Activated CD8-positive, alpha-beta memory T cell treated with anti-CD3 and anti-CD28 coated beads, Interleukin-2, amount 50 U/mL, for 4 hours (primary cell): ENCODE measurements around the gene MAP3K12.
A peak's percentile ranks its signal among the peaks of the same experiment; 100 is the strongest.

Experiments
- DNase-seq: peaks from one replicate; pipeline ENCODE4 v3.0.0-alpha.2; 2020

The MAP3K12 gene

DNA sequence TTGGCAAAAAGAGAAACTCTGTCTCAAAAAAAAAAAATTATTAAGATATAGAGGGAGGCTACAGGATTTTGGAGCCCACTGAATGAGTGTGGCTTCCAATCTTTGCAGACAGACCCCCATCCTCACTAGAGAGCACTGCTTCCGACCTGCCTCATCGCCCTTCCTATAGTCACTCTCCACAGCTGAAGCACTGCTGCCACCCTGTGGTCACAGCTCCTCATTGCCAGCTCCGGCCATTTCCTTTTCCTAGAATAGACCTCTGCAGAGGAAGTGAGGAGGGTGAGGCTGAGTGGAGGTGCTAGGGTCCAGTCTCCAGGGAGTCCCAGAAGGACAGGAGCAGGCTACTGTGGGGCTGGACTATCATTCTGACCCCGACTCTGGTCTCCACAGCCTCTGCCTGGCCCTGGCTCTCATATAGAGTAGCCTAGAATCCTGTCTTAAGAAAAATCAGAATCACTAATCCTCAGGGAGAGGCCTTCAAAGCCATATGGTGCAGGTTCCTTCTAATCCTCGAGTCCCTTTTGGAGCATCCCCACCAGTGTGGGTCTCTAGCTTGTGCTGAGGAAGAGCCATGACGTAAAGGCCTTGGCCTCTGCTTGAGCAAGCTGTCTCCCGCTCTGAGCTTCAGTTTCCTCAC lies 9.4 kb upstream of the MAP3K12 start:
- DNase-seq, result peak; percentile 83

DNA sequence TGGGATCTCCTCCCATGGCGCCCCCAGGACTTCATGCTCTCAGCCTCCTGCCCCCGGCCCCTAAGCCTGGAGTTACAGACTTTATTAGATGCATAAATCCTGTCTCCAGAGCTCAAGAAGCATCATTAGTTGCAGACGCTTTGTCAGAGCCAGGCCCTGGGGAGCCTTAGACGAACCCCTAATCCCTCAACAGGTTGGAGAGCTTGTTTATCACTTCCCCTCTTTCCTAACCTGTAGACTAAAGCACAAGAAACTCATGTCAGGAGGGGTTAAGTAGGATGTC lies 8.3 kb upstream of the MAP3K12 start:
- DNase-seq, result no peak

DNA sequence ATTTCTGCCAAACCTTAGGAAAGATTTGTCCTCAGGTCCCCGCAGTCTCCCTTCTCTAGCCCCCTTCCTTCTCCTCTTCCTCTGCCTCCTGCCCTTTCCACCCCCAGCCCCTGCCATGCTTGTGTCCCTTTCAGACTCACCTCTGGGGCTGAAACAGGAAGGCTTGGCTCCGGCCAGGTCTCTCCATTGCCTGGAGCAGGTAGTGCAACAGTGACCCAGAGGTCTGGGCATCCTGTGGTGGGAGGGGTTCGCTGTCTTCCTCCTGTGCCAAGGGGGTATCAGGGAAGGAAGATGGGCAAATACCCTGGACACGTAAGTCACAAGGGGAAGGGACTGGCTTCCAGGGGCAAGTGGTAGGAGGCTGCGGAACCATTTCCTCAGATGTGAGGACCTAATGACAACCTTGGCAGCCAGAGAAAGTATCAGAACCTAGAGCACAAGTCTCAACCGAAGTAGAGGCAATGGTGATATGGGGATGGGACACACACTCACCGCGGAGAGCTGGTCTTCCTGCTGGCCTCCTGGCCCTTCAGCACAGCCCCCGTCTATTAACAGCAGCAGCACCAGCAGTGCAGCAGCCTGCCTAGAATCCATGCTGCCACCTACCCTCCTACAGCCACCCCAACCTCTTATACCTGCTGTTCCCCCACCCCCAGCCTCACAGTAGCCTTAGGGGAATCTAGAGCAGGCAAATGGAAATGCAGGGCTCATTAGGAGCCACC lies 7.8 kb upstream of the MAP3K12 start, which contains the start of gene NPFF:
TSS of gene NPFF (minus strand) at position 604 of the 722 bp plus-strand sequence. CDS start at position 594, 10 bp downstream.
- no peak for DNase-seq

DNA sequence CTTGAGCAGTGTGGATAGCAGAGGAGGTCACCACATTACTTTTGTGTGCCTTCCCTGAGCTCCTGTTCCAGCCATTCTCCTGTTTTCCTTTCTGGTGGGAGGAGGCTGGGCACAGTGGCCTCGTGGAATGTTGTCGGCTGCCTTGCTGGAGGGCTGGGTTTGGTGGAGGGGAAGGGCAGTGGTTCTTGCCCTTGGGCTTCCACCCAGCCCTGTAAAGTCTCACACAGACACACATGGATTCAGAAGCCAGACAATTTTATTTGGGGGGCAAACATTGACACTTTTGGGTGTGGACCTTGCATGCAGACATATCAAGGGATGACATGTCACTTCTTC lies 7.2 kb upstream of the MAP3K12 start:
- DNase-seq, result no peak

DNA sequence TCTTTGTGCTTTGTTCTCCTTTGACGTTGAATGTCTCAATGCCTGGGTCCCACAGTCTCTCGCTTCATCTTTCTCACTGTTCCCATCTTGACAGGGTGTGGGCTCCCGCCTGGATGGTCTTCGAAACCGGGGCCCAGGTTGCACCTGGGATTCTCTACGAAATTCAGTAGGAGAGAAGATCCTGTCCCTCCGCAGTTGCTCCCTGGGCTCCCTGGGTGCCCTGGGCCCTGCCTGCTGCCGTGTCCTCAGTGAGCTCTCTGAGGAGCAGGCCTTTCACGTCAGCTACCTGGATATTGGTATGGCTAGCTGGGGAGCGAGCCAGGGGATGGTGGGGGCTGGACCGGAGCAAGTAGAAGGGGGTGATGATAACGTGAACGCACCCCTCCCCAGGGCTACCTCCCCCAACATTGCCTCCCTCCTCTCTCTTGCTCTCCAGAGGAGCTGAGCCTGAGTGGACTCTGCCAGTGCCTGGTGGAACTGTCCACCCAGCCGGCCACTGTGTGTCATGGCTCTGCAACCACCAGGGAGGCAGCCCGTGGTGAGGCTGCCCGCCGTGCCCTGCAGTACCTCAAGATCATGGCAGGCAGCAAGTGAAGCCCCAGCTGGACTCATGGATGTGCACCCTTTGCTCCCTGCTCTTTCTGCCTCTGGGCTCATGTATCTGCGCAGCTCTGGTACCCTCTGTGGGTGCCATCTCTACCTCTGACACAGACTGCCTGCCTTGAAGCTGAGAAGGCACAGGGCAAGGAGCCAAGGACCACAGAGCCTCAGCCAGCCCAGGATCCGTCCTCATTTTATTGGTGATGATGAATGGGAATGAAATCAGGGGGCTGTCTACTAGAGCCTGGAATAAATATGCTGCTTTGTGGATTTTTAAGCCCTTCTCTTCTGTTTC lies 6.5 kb upstream of the MAP3K12 start:
- DNase-seq, result no peak

DNA sequence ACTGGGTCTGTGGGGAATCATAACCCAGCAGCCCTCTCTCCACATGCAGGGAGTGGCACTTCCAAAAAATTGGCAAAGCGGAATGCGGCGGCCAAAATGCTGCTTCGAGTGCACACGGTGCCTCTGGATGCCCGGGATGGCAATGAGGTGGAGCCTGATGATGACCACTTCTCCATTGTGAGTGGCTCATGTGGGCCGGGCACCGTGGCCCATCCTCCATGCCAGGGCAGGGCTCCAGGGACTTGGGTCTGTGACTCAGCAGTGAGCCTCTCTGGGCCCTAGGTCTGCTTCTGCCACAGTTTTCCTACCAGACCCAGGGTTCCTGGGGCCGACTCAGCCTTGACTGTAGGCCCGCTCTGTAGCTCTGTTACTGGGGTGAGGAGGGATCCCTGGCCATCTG lies 5.8 kb upstream of the MAP3K12 start:
- DNase-seq, result no peak

DNA sequence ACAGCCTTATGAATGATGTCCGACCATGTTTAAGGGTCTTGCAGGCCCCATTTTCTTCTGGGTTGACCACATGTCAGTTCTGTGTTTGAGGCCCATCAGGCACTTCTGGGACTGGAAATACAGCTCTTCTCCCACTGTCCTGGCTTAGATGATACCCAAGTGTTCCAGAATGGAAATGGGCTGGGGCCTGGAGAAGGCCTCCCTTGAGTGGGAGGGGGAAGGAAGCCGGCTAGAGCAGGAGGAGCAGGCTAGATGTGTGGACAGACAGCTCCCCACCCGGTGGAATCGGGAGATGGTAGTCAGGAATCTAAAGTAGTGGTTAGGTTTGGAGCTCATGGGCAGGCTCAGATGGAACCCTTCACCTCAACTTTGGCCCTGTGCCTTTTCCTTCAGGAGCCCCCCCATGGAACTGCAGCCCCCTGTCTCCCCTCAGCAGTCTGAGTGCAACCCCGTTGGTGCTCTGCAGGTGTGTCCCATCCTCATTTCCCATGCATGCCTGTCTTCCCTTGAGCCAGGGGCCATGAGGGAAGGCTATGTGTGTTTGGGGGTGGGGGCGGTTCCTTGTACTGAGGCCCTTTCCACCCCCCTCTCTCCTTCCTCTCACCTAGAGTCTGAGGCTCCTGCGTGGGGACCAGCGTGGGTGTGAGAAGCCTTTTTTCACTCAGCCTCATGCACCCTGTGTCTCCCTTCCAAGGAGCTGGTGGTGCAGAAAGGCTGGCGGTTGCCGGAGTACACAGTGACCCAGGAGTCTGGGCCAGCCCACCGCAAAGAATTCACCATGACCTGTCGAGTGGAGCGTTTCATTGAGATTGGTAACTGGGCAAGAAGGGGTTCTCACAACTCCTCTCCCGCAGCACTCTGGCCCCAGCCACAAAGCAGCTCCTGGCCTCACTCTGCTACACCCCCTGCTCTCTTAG lies 5.0 kb upstream of the MAP3K12 start:
- DNase-seq, result no peak

DNA sequence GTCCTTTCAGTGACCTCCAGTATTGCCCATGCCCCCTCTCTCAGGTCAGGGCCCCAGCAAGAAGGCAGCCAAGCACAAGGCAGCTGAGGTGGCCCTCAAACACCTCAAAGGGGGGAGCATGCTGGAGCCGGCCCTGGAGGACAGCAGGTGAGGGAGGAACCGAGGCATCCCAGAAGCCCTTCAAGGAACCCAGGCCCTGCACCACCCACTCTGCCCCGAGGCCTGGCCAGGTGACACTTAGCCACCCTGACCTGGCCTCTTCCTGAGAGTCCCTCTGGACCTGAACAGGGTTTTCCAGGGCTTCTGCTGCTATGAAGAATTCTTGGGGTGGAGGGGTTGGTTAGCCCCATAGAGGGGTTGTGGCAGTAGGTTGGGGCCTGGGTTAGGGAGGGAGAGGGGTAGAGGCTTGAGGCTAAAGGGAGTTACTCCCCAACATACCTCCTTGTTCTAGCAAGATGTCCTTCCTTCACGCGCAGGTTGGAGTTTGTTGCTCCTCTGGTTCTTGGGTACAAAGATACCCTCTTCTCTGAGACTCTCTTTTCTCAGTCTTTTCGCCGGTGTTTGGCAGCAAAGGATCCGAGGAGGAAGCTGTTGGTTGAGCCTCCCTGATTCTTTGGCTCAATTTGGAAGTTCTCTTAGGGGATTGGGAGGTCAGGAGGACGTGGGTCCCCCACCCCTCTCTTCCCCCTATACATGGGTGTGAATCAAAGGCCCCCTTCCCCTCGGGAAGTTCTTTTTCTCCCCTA lies 3.9 kb upstream of the MAP3K12 start:
- DNase-seq, result no peak

DNA sequence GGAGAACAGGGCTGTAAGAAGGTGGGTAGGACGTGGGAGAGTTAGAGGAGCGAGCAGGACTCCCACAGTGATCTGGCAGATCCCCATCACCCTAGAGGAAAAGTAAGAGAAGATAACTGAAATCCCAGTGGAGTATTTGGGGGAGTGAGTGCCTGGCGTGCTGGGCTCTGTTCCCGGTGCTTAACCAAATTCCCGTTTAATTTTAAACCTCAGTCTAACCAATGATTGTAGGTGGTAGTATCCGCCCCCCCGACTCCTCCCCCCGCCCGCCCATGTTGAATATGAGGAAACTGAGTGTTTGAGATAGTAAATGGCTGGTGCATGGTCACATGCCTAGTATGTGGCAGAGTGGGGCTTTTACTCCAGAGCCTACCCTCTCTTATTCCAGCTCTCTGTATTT lies 3.1 kb upstream of the MAP3K12 start:
- no peak for DNase-seq

DNA sequence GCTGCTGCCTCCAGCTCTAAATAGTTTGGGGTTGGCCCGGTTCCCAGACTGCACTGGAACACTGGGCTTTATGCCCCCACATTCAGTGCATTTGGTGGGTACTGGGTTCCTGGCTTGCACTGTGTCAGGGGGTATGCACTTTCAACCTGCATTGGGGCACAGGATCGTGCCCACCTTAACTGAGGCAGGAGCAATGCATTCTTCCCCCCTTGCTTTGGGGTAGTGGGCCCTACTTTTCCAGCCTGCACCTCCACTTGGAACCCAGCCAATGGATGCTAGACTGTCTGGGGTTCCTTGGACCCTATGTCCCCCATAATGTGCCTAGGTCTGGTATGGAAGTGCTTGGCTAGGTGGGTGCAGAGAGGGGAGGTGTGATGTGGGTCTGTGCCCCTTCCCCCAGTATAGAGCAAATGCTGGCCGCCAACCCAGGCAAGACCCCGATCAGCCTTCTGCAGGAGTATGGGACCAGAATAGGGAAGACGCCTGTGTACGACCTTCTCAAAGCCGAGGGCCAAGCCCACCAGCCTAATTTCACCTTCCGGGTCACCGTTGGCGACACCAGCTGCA lies 2.4 kb upstream of the MAP3K12 start:
- no peak for DNase-seq

DNA sequence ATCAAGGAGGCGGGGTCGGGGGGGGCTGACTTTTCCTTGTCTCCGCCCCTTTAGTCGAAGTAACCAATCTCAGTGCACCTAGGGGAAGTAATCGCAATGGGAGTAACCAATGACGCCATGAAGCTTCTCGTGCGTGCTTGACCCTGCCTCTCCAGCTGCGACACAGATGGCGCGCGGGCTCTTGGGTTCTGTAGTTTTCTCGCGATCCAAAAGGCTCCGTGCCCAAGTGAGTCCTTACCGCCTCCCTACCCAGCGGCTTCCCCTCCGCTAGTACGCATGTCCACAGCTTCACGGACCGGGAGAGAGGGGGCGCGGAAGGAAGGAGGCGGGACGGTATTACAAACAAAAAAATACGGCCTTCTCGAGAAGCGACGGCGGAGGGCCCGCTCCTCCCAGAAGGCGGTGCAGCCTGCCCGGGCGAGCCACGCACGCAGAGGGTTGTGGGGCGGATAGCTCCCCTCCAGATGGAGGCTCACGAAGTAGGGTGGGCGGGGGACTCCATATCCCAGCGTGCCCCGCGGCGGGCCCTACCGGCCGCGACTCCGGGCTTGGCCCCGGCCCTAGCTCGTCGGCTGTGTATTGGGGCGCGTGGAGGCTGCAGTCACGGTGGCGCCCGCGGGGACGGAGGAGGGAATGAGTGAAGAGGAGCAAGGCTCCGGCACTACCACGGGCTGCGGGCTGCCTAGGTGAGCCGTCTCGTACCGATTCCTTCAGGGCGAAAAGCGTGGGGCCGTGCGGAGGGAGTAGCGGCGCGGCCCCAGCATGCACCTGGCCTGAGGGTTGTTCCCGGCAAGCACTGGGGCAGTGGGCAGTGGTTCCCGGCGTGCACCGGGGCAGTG lies 1.7 kb upstream of the MAP3K12 start, which contains the start of gene TARBP2:
TSS of gene TARBP2 (plus strand) at position 508 of the 839 bp plus-strand sequence. CDS start at position 634, 126 bp downstream.
- DNase-seq, result peak; percentile 97

DNA sequence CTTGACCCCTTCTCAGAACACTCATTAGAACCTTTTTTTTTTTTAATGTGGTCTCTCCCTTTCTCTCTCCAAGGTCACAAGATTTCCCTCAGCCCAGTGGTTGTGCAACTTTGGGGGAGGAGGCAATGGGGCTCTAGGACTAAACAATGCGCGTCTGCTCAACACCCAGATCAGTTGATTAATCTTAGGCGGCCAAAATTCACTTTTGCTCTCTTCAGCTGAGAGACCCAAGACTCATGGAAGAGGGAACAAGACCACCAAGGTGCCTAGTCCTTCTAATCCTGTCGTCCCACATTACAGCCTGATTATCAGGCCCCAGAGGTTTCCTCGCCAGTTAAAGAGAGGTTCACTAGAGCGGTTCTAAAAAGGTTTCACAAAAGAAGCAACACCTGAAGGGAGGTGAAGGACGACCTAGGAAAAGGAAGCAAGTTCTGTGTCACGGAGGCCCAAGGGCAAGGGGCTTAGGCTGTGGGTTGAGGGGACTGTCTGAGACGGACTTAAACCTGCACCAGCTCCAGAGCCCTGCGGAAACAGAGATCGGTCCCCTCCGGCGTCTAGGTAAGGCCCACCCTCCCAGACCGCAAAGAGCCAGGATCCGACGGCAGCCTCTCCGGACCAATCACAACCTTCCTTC lies 1.0 kb upstream of the MAP3K12 start:
- no peak for DNase-seq

DNA sequence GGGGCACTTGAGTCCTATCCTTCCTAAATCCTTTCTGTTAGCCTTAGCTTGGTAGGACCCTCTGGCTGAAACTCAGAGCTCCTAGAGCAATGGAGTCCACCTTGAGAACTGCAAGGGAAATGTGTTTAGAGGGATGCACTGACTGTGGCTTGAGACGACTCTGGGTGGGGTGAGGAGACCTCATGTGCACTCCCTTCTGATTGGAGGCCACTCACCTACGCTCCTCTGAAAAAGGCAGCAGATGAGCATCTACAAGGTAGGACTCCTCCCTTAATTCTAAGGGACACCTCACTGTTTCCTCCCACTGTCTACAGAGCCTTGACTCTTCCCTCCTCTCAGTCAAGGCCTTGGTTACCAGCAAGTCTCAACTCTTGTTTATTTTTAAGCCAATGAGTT lies 1.0 kb downstream of the MAP3K12 start:
- no peak for DNase-seq

DNA sequence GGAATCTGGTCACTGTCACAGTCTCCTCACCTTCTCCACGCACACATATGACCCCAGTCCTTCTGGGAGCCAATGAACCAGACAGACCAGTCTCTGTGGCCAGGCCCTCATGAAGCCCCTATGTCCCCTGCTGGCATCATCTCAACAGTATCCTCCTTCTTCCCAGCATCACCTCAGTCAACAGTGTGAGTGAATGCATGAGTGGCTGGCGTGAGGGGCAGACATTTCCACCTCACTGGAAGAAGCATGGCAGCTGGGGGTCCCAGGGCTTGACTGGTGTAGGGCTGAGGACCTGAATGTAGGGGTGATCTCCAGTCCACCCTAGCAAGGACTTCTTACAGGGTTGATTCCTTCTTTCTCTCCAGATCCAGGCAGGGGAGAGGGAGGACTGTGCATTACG lies 1.8 kb downstream of the MAP3K12 start:
- DNase-seq, result no peak

DNA sequence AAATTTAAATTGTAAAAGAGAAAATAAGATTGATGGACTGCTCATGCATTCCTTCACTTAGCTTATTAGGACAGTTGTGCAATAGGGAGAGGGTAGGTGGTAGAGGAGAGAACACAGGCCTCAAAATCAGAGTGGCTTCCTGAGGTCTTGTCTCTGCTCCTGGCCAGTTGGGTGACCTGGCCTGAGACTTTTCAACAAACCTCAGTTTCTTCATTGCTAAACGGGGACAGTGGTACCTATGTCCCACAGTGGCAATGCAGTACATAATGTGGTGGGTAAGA lies 2.6 kb downstream of the MAP3K12 start:
- no peak for DNase-seq

DNA sequence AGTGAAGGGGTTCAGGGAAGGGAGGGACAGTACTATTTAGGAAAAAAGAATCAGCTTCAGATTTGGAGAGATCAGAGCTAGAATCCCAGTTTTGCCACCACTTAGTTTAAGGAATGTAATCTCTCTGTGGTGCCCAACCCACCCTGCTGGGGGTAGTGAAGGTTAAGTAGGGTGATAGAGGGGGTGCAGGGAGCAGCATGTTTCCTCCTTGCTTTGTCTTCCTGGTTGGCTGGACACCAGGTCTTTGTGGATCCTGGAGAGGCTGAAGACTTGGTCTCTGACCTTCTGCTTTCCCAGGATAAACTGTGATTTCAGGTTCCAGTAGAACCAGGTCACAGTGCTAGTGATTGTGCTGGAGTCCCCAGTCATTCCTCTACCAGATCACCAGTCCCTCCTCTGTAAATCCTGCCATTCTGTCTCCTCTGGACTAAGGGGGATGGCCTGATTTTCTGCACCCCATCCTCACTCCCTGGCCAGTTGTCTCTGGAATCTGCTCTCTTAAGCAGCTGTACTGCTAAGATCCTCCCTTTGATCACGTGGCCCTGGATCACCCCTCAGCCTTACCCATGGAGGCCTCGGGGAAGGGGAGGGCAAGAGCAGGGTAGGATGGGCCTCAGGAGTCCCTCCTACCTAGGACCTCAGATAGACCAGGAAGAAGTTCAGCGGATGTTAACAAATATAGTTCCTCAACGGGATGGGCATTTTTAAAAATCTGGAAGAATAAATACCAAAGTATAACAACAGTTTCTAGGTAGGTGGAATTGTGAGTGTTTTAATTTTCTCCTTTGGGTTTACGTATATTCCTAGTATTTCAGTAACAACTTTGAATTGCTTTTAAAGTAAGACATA lies 3.1 kb downstream of the MAP3K12 start:
- DNase-seq, result no peak

DNA sequence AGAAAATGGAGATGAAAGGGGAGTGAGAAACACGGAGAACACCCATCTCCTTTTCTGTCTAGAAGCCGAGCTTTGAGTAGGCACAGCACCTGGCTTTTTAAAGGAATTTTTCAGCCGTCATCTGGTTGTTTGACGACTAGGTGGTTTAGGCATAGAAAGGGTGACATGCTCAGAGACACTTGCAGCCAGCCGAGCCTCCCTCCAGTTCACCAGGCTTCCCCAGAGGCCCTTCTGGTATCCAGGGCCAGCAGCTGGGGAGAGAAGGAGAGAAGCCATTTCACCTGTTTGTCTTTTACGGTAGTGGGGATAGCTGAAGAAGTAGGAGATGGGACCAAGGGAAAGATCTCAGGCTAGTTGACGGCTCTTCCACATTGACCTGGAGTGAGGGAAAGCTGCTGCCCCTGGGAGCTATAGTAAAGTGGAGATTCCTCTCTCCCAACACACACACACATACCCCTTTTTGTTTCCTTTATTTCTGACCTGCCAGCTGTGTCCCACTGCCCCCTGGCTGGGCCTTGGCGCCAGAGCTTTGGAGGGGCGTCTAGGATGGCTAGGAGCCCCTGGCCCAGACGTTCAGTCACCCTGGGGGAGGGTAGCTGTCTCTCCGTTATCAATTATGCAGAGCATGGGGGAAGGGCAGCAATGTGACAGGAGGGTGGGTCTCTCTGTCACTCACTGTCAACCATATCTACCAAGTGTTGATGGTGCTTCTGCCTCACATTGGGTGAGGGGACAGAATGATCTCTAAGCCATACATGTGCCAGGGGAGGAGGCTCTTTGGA lies 5.5 kb downstream of the MAP3K12 start:
- no peak for DNase-seq

DNA sequence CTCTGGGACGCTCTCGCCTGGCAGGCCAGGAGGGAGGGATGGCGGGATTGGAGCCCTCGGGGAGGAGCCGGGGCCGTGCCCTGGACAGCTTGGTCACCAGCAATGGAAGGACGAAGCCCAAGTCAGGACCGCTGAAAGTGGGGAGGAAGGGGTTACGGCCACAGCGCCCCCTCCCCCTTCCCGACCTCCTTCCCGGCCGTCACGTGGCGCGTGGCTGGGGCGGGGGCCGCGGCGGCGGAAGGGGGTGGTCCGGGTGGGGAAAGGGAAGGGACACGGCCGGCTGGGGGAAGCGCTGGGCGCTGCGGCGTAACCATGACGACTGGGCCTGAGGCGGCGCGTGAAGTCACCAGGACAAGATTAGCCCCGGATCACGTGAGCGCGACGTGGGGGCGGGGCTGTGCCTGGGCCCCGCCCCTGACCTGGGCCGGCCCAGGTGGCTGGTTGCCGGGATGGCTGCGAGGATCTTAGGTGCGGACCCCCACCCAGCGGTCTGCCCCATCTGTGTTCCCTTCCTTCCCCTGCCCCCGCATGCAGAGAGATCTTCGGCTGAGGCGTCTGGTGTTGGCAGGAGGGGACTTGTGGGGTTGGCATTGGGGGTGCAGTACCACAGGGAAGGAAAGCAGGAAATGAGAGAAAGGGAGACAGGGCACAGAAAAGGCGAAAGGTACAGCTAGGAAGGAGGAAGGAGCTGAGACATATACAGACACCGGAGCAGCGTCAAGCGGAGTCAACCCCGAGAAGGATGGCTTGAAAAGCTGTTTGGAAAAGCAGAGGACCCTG lies 6.2 kb downstream of the MAP3K12 start:
- DNase-seq, result peak; percentile 85
